HepG2 (cell line): ENCODE data around the gene WDR81. TPM values are rescaled to one million over a fixed set of nuclear protein-coding genes. Genes with fewer than 3 reads are reported as not detected.
A peak's percentile ranks its signal among the peaks of the same experiment; 100 is the strongest.

ENCODE experiments used
- ARID2 ChIP-seq: sonication (generic); formaldehyde crosslinking; IDR thresholded peaks from 2 replicates; pipeline ENCODE4 v1.8.1; 2022; ENCODE audit warnings: mild to moderate bottlenecking, missing genetic modification reagents, borderline replicate concordance
- CEBPB ChIP-seq: IDR thresholded peaks from 2 replicates; pipeline ENCODE4 v1.6.1; 2011; ENCODE audit warnings: low read depth, low read length, improper control_type of control experiment, borderline replicate concordance
- ELF3 ChIP-seq: IDR thresholded peaks from 2 replicates; pipeline ENCODE4 v1.6.1; 2016; ENCODE audit warnings: missing genetic modification reagents, missing compliant biosample characterization
- FOSL1 ChIP-seq: sonication (generic); formaldehyde crosslinking; IDR thresholded peaks from 2 replicates; pipeline ENCODE4 v1.9.0; 2021; ENCODE audit warnings: missing genetic modification reagents, borderline replicate concordance
- FOXJ3 ChIP-seq: sonication (generic); formaldehyde crosslinking; IDR thresholded peaks from 2 replicates; pipeline ENCODE4 v1.4.0; 2020; ENCODE audit warnings: missing genetic modification reagents, mild to moderate bottlenecking, borderline replicate concordance
- HHEX ChIP-seq: IDR thresholded peaks from 2 replicates; pipeline ENCODE4 v1.6.1; 2016; ENCODE audit warnings: control low read depth
- JUND ChIP-seq: sonication (generic); formaldehyde crosslinking; IDR thresholded peaks from 2 replicates; pipeline ENCODE4 v1.8.0; 2022; ENCODE audit warnings: mild to moderate bottlenecking, missing genetic modification reagents
- KDM6A ChIP-seq: IDR thresholded peaks from 2 replicates; pipeline ENCODE4 v1.6.1; 2016; ENCODE audit warnings: low read depth
- NFE2L2 ChIP-seq: fragments of 150-350 bp; IDR thresholded peaks from 2 replicates; pipeline ENCODE4 v1.6.1; 2014; ENCODE audit warnings: low read length
- PAWR ChIP-seq: sonication (generic); formaldehyde crosslinking; IDR thresholded peaks from 2 replicates; pipeline ENCODE4 v1.4.0; 2020; ENCODE audit warnings: missing genetic modification reagents, mild to moderate bottlenecking, borderline replicate concordance
- POLR2AphosphoS5 ChIP-seq: IDR thresholded peaks from 2 replicates; pipeline ENCODE4 v1.6.1; 2012; ENCODE audit warnings: low read depth, low read length
- RFXAP ChIP-seq: sonication (generic); formaldehyde crosslinking; IDR thresholded peaks from 2 replicates; pipeline ENCODE4 v1.4.0; 2020; ENCODE audit warnings: missing genetic modification reagents, borderline replicate concordance
- SALL2 ChIP-seq: sonication (generic); formaldehyde crosslinking; IDR thresholded peaks from 2 replicates; pipeline ENCODE4 v1.8.1; 2023; ENCODE audit warnings: mild to moderate bottlenecking, missing genetic modification reagents, inconsistent platforms
- SOX5 ChIP-seq: IDR thresholded peaks from 2 replicates; pipeline ENCODE4 v1.6.1; 2016; ENCODE audit warnings: borderline replicate concordance
- SP4 ChIP-seq: sonication (generic); formaldehyde crosslinking; IDR thresholded peaks from 2 replicates; pipeline ENCODE4 v1.8.1; 2023; ENCODE audit warnings: mild to moderate bottlenecking, missing genetic modification reagents
- ZNF234 ChIP-seq: sonication (generic); formaldehyde crosslinking; conservative IDR thresholded peaks from 2 replicates; pipeline ENCODE4 v1.5.1; 2020; ENCODE audit warnings: mild to moderate bottlenecking, missing genetic modification reagents
- ZNF337 ChIP-seq: sonication (generic); formaldehyde crosslinking; IDR thresholded peaks from 2 replicates; pipeline ENCODE4 v1.5.1; 2020; ENCODE audit warnings: missing genetic modification reagents, low read depth, mild to moderate bottlenecking, borderline replicate concordance
- ZNF382 ChIP-seq: sonication (generic); formaldehyde crosslinking; IDR thresholded peaks from 2 replicates; pipeline ENCODE4 v1.5.0; 2020; ENCODE audit warnings: missing genetic modification reagents, mild to moderate bottlenecking, borderline replicate concordance
- ZNF431 ChIP-seq: sonication (generic); formaldehyde crosslinking; IDR thresholded peaks from 2 replicates; pipeline ENCODE4 v1.9.0; 2022; ENCODE audit warnings: missing genetic modification reagents, low read depth, mild to moderate bottlenecking, borderline replicate concordance
- ZNF598 ChIP-seq: sonication (generic); formaldehyde crosslinking; IDR thresholded peaks from 2 replicates; pipeline ENCODE4 v1.5.1; 2020; ENCODE audit warnings: mild to moderate bottlenecking, missing genetic modification reagents, borderline replicate concordance
- ZNF713 ChIP-seq: sonication (generic); formaldehyde crosslinking; IDR thresholded peaks from 2 replicates; pipeline ENCODE4 v1.4.0; 2020; ENCODE audit warnings: mild to moderate bottlenecking, missing genetic modification reagents
- ZNF747 ChIP-seq: sonication (generic); formaldehyde crosslinking; IDR thresholded peaks from 2 replicates; pipeline ENCODE4 v1.8.1; 2023; ENCODE audit warnings: missing genetic modification reagents, mild to moderate bottlenecking, borderline replicate concordance
- ZNF772 ChIP-seq: sonication (generic); formaldehyde crosslinking; IDR thresholded peaks from 2 replicates; pipeline ENCODE4 v1.5.0; 2020; ENCODE audit warnings: mild to moderate bottlenecking, missing genetic modification reagents
- ZNF883 ChIP-seq: sonication (generic); formaldehyde crosslinking; IDR thresholded peaks from 2 replicates; pipeline ENCODE4 v1.5.1; 2020; ENCODE audit warnings: mild to moderate bottlenecking, missing genetic modification reagents; ENCODE audit errors: not compliant biosample characterization
- polyA plus RNA-seq, 8 experiments: library from polyadenylated mRNA; depleted of rRNA in 3 of 8; stranded (reverse) in 7 of 8; unstranded in 1 of 8; fragments of >200 nt; fragmentation: Illumina TruSeq in 4 of 8; extraction: Trizol in 4 of 8; gene quantifications; 2 replicates each; pipeline versions ENCODE4 v1.2.1 to v1.2.3, GENCODE V29; 2011 to 2016; ENCODE audit warnings: low read depth in 4 of 8, missing spikeins in 1 of 8, mixed read lengths in 1 of 8; ENCODE audit not compliant: insufficient read depth in 1 of 8
- total RNA-seq, 5 experiments: library from RNA; depleted of rRNA; stranded (reverse); fragments of >200 nt; fragmentation: Illumina TruSeq; extraction: Trizol; gene quantifications; 2 replicates each; pipeline ENCODE4 v1.2.3, GENCODE V29; 2016; ENCODE audit warnings: low read depth in 1 of 5
- TF ChIP-seq, protein P1 (sequence below): sonication (generic); formaldehyde crosslinking; IDR thresholded peaks from 2 replicates; pipeline ENCODE4 v1.4.0; 2020; ENCODE audit warnings: missing genetic modification reagents, mild to moderate bottlenecking, borderline replicate concordance
- TF ChIP-seq, protein P2 (sequence below): IDR thresholded peaks from 2 replicates; pipeline ENCODE4 v1.6.1; 2016

The WDR81 gene
- total and polyA plus RNA-seq, 2 of the 13 experiments (the other 11 are each of a cell fraction or from before 2014, with no cell fraction given): 9.1 to 16.7 TPM

DNA sequence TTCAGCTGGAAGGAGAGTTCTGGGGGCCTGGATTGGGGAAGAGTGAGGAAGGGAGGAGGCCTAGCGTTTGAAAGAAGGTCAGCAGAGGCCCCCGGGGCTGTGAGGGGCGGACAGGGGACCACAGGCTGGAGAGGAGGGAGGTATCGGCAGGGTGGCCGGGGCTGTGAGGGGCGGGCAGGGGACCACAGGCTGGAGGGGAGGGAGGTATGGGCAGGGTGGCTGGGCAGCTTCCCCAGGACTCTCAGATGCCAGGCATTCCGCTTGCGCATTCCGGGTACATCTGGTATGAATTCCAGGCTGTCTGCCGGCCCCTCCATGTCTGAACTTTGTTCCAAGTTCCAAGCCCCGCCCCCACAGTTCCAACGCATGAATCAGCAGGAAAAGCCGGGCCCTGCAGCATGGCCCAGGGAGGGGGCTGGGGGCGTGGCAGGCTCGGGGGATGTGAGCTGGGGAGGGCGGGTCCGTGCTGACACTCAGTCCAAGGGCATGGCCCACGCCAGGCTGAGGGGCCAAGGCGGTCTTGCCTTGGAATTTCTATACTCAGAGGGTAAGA is 10.0 kb upstream of the WDR81 start (continued):
- TF ChIP-seq, protein P1, sequence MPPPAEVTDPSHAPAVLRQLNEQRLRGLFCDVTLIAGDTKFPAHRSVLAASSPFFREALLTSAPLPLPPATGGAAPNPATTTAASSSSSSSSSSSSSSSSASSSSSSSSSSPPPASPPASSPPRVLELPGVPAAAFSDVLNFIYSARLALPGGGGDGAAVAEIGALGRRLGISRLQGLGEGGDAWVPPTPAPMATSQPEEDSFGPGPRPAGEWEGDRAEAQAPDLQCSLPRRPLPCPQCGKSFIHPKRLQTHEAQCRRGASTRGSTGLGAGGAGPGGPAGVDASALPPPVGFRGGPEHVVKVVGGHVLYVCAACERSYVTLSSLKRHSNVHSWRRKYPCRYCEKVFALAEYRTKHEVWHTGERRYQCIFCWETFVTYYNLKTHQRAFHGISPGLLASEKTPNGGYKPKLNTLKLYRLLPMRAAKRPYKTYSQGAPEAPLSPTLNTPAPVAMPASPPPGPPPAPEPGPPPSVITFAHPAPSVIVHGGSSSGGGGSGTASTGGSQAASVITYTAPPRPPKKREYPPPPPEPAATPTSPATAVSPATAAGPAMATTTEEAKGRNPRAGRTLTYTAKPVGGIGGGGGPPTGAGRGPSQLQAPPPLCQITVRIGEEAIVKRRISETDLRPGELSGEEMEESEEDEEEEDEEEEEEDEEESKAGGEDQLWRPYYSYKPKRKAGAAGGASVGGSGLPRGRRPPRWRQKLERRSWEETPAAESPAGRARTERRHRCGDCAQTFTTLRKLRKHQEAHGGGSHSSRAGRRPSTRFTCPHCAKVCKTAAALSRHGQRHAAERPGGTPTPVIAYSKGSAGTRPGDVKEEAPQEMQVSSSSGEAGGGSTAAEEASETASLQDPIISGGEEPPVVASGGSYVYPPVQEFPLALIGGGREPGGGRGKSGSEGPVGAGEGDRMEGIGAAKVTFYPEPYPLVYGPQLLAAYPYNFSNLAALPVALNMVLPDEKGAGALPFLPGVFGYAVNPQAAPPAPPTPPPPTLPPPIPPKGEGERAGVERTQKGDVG (CRISPR knock-in tag): 0 out of 2 replicates have a peak, but pooled peaks have one; percentile 26
- TF ChIP-seq ELF3 (CRISPR knock-in tag) (no peak; the same call in 1 of the 2 replicates), ZNF883 (CRISPR knock-in tag) (no peak), ZNF713 (no peak), ZNF598 (CRISPR knock-in tag) (no peak), ARID2 (CRISPR knock-in tag) (0 out of 2 replicates have a peak, but pooled peaks have one; percentile 2), FOSL1 (CRISPR knock-in tag) (no peak; the same call in 1 of the 2 replicates), PAWR (CRISPR knock-in tag) (no peak), SOX5 (CRISPR knock-in tag) (peak; percentile 60; the same call in 1 of the 2 replicates), ZNF431 (CRISPR knock-in tag) (no peak), CEBPB (no peak), JUND (no peak), ZNF772 (CRISPR knock-in tag) (no peak), ZNF337 (no peak), SALL2 (CRISPR knock-in tag) (no peak; the same call in 1 of the 2 replicates), ZNF382 (no peak), POLR2AphosphoS5 (no peak), KDM6A (CRISPR knock-in tag) (peak; percentile 49), HHEX (CRISPR knock-in tag) (no peak), RFXAP (CRISPR knock-in tag) (no peak; the same call in 1 of the 2 replicates), ZNF234 (CRISPR knock-in tag) (no peak), FOXJ3 (CRISPR knock-in tag) (no peak), ZNF747 (no peak), SP4 (no peak), NFE2L2 (peak; percentile 88)
- TF ChIP-seq, protein P2, sequence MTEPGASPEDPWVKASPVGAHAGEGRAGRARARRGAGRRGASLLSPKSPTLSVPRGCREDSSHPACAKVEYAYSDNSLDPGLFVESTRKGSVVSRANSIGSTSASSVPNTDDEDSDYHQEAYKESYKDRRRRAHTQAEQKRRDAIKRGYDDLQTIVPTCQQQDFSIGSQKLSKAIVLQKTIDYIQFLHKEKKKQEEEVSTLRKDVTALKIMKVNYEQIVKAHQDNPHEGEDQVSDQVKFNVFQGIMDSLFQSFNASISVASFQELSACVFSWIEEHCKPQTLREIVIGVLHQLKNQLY: peak; percentile 35
